H54 (cell line): Measurements from ENCODE around the gene RNF43.

Source experiments
- DNase-seq: peaks from one replicate; pipeline ENCODE4 v3.0.0; 2011; ENCODE audit warnings: low spot score, mixed read lengths; ENCODE audit not compliant: insufficient read length
- FAIRE-seq: peaks from 3 replicates; lab custom pipeline; 2011; peaks lifted over from hg19 to GRCh38; lab: Jason Lieb, UNC
- POLR2A ChIP-seq: IDR thresholded peaks from 2 replicates; pipeline ENCODE4 v1.6.1; 2011; ENCODE audit warnings: low read depth, mild to moderate bottlenecking, low read length

Gene RNF43

GRCh38 chr17:58371300-58371950 is 45.9 kb downstream of the RNF43 start:
- no peak for FAIRE-seq
- TF ChIP-seq POLR2A, result no peak

DNA sequence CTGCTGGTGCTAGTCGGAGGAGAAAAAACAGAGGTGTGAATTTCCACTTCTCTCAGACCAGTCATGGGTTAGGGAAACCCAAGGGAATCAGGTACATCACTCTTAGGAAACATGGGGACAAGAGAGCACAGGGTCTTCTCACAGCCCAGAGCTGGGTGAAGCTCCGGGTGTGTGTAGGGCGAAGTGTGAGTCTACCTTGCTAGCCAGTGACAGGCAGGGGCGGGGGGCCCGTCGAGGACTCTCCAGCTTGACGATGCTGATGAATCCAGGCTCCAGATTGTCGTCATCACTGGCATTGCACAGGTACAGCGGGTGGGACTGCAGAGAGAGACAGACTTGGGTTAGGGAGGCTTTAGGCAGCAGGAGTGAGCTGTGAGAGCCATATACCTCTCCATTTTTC is 46.6 kb downstream of the RNF43 start:
- TF ChIP-seq POLR2A, result no peak
- FAIRE-seq, result no peak

More at GRCh38 chr17:58371300-58371950, 45.9 kb downstream of the RNF43 start:
- DNase-seq, result no peak

GRCh38 chr17:58370309-58370708 is 47.0 kb downstream of the RNF43 start:
- no peak for TF ChIP-seq POLR2A
- FAIRE-seq, result no peak
- DNase-seq, result no peak

More for the DNA sequence above, 46.6 kb downstream of the RNF43 start:
- no peak for DNase-seq

- TF ChIP-seq POLR2A, result no peak
- FAIRE-seq (no peak), DNase-seq (no peak)
Observed at GRCh38 chr17:58369214-58370031, 47.9 kb downstream of the RNF43 start.

DNA sequence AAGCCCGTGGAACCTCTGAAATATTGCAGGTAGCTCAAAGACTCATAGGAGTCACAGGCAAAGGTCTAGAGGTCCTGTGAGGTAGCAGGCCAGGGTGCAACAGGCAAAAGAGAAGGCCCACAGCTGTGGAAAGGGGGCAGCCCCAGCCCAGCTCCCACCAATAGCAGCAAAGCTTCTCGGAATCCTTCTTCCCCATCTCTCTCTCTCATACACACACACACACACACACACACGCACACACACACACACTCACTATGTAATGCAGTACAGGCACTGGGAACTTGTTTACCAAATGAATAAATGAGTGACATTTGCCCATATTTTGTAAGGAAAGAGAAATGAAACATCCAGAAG is 48.5 kb downstream of the RNF43 start:
- FAIRE-seq (no peak), DNase-seq (no peak)
- no peak for TF ChIP-seq POLR2A
